Trophoblast cell (in vitro differentiated cells and primary cell): ENCODE data around the gene EVI5.
"Not testable (repeated sequence)": the region's sequence is repeated elsewhere in the genome, so short reads cannot be mapped to it uniquely, and the experiment has no call there.

Experiments used
- DNase-seq, 2 donors: peaks; one replicate each; pipeline ENCODE4 v3.0.0-alpha.2; 2016
- H2AFZ ChIP-seq: 2 replicates; pipeline ENCODE4 v1.6.1; 2013; ENCODE audit warnings: low read length, moderate library complexity, mild to moderate bottlenecking; ENCODE audit not compliant: insufficient read depth, poor library complexity
- H2AK5ac ChIP-seq: 2 replicates; pipeline ENCODE4 v1.6.1; 2013; ENCODE audit warnings: mild to moderate bottlenecking, low read length
- H2BK120ac ChIP-seq: 2 replicates; pipeline ENCODE4 v1.6.1; 2013; ENCODE audit warnings: low read length, mild to moderate bottlenecking, moderate library complexity; ENCODE audit not compliant: insufficient read depth, poor library complexity
- H2BK12ac ChIP-seq: 2 replicates; pipeline ENCODE4 v1.6.1; 2013; ENCODE audit warnings: mild to moderate bottlenecking, low read length, moderate library complexity
- H2BK5ac ChIP-seq: 2 replicates; pipeline ENCODE4 v1.6.1; 2013; ENCODE audit warnings: low read length, low read depth, moderate library complexity, mild to moderate bottlenecking; ENCODE audit not compliant: poor library complexity
- H3K14ac ChIP-seq: 2 replicates; pipeline ENCODE4 v1.6.1; 2013; ENCODE audit warnings: mild to moderate bottlenecking, low read length
- H3K18ac ChIP-seq: 2 replicates; pipeline ENCODE4 v1.6.1; 2013; ENCODE audit warnings: mild to moderate bottlenecking, low read length
- H3K23ac ChIP-seq: 2 replicates; pipeline ENCODE4 v1.6.1; 2013; ENCODE audit warnings: low read length
- H3K27ac ChIP-seq: 2 replicates; pipeline ENCODE4 v1.5.1; 2013; ENCODE audit warnings: low read depth, mild to moderate bottlenecking, inconsistent platforms, low read length, moderate library complexity
- H3K27me3 ChIP-seq: 2 replicates; pipeline ENCODE4 v1.6.1; 2013; ENCODE audit warnings: inconsistent platforms, mild to moderate bottlenecking, low read length, moderate library complexity; ENCODE audit not compliant: insufficient read depth
- H3K36me3 ChIP-seq, 2 experiments: 1 replicate in 1 of 2; 2 replicates in 1 of 2; pipeline ENCODE4 v1.6.1; 2013; ENCODE audit warnings: low read length in 2 of 2, mild to moderate bottlenecking in 2 of 2, moderate library complexity in 1 of 2; ENCODE audit not compliant: insufficient read depth in 2 of 2, control insufficient read depth in 1 of 2
- H3K4ac ChIP-seq: 2 replicates; pipeline ENCODE4 v1.6.1; 2013; ENCODE audit warnings: low read depth, mild to moderate bottlenecking, low read length, moderate library complexity
- H3K4me1 ChIP-seq, 2 experiments: 1 replicate in 1 of 2; 2 replicates in 1 of 2; pipeline ENCODE4 v1.6.1; 2013; ENCODE audit warnings: low read length in 2 of 2, mild to moderate bottlenecking in 2 of 2, moderate library complexity in 1 of 2; ENCODE audit not compliant: insufficient read depth in 2 of 2, control insufficient read depth in 1 of 2
- H3K4me2 ChIP-seq: 2 replicates; pipeline ENCODE4 v1.6.1; 2013; ENCODE audit warnings: inconsistent platforms, mild to moderate bottlenecking, low read length, moderate library complexity
- H3K4me3 ChIP-seq: 2 replicates; pipeline ENCODE4 v1.5.1; 2013; ENCODE audit warnings: mild to moderate bottlenecking, low read depth, low read length, inconsistent platforms
- H3K79me1 ChIP-seq: one replicate; pipeline ENCODE4 v1.6.1; 2013; ENCODE audit warnings: low read length
- H3K79me2 ChIP-seq: 2 replicates; pipeline ENCODE4 v1.6.1; 2013; ENCODE audit warnings: low read length, mild to moderate bottlenecking; ENCODE audit not compliant: control insufficient read depth, insufficient read depth, poor library complexity
- H3K9ac ChIP-seq: 2 replicates; pipeline ENCODE4 v1.6.1; 2013; ENCODE audit warnings: mild to moderate bottlenecking, low read length
- H3K9me3 ChIP-seq: 2 replicates; pipeline ENCODE4 v1.6.1; 2013; ENCODE audit warnings: low read depth, mild to moderate bottlenecking, control low read depth, inconsistent platforms, low read length; ENCODE audit not compliant: insufficient read depth
- H4K12ac ChIP-seq: 2 replicates; pipeline ENCODE4 v1.6.1; 2013; ENCODE audit warnings: low read depth, mild to moderate bottlenecking, low read length, moderate library complexity
- H4K8ac ChIP-seq: 2 replicates; pipeline ENCODE4 v1.6.1; 2013; ENCODE audit warnings: low read depth, mild to moderate bottlenecking, low read length, moderate library complexity
- H4K91ac ChIP-seq: one replicate; pipeline ENCODE4 v1.6.1; 2013; ENCODE audit warnings: low read depth, mild to moderate bottlenecking, low read length, moderate library complexity
- WGBS: extraction: QIAGEN DNeasy Blood & Tissue Kit; methylation state at CpG from one replicate; pipeline ENCODE4 v1.1.7; 2013; ENCODE audit warnings: missing lambda C conversion rate; ENCODE audit not compliant: insufficient read length, insufficient coverage; ENCODE audit errors: extremely low coverage; 5-methylcytosine and 5-hydroxymethylcytosine counted together

Gene EVI5

DNA sequence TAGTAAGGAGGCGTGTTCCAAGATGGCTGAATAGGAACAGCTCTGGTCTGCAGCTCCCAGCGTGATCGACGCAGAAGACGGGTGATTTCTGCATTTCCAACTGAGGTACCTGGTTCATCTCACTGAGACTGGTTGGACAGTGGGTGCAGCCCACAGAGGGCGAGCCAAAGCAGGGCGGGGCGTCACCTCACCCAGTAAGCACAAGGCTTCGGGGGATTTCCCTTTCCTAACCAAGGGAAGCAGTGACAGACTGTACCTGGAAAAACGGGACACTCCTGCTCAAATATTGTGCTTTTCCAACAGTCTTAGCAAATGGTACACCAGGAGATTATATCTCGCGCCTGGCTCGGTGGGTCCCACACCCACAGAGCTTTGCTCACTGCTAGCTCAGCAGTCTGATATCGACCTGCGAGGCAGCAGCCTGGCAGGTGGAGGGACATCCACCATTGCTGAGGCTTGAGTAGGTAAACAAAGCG, 69.4 kb downstream of the EVI5 start:
- not testable (repeated sequence) for H3K9me3 ChIP-seq, H3K4me2 ChIP-seq, H3K27ac ChIP-seq, H2AK5ac ChIP-seq, H4K8ac ChIP-seq, H3K4me3 ChIP-seq, H2BK5ac ChIP-seq, H3K14ac ChIP-seq, H4K12ac ChIP-seq, H3K4ac ChIP-seq, H2BK120ac ChIP-seq, H3K79me1 ChIP-seq, H3K27me3 ChIP-seq, DNase-seq, H2BK12ac ChIP-seq, H3K4me1 ChIP-seq, H3K79me2 ChIP-seq, H3K36me3 ChIP-seq, H3K23ac ChIP-seq, H2AFZ ChIP-seq, H3K18ac ChIP-seq, H4K91ac ChIP-seq, H3K9ac ChIP-seq
- whole genome bisulfite sequencing: no CpG with 5 or more reads among the region's 16 CpGs

DNA sequence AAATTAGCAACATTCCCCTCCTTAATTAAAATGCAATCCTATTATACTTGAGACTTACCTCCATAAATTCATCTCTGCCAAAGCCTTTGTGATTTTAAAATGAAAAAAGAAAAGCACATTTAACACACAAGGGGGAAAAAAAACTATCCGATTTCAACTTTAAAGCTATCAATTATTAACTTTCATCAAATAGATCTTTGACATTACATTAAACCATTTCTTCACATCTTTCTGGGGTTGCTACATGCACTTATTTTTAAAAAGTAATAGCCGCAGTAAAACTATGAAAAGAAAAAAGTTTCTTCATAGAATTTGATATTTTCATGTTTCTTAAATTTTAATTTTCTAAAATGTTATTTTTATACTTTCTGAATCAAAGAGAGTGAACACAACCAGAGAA, 71.0 kb downstream of the EVI5 start:
- Histone ChIP-seq H4K12ac (no peak overlapping the region), H4K91ac (no peak overlapping the region), H3K79me2 (no peaks in the 10 kb centered on the region), H4K8ac (no peak overlapping the region), H2AFZ (no peak overlapping the region), H3K9me3 (no peaks in the 10 kb centered on the region), H3K36me3 (no peaks in the 10 kb centered on the region), H3K27ac (no peak overlapping the region), H3K14ac (no peak overlapping the region), H3K9ac (no peak overlapping the region), H2BK5ac (no peak overlapping the region), H3K4me2 (no peak overlapping the region), H3K18ac (no peak overlapping the region), H2BK120ac (no peak overlapping the region), H3K4me1 (peaks cover 0 to 5% of the 10 kb centered on the region in 2 experiments), H3K27me3 (no peaks in the 10 kb centered on the region), H3K4me3 (no peak overlapping the region), H3K4ac (no peak overlapping the region), H3K23ac (no peak overlapping the region), H2BK12ac (no peak overlapping the region), H2AK5ac (no peak overlapping the region), H3K79me1 (no peaks in the 10 kb centered on the region)
- no peak for DNase-seq
- no CpG with 5 or more reads among the region's 2 CpGs for WGBS

DNA sequence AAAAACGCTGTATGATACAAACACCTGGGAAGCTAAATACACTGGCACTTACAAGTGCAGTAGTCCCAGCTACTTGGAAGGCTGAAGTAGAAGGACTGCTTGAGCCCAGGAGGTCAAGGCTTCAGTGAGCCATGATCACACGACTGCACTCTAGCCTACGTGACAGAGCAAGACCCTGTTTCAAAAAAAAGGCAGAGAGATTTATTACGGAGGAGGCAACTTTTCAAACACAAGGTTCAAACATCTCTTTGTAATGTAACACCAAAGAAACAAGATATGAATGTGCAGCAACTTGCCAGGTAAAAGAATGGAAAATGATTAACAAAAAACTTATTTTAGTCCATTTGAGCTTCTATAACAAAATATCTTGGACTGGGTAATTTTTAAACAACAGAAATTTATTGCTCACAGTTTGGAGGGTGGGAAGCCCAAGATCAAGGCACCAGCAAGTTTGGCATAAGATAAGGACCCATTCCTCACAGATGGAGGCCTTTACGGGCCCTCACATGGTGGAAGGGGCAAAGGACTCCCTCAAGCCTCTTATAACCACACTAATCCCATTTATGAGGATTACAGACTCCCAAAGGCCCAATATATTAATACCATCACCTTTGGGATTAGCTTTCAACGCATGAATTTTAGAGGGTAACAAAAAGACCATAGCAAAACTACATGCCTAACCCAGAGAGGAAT, 73.3 kb downstream of the EVI5 start:
- no CpG with 5 or more reads among the region's 6 CpGs for WGBS
- Histone ChIP-seq H2BK5ac (no peak overlapping the region), H3K14ac (no peak overlapping the region), H3K9me3 (no peaks in the 10 kb centered on the region), H3K4me2 (no peak overlapping the region), H4K91ac (peak overlapping the region; percentile 6), H2BK120ac (peak overlapping the region; percentile 33), H3K18ac (no peak overlapping the region), H3K4me3 (no peak overlapping the region), H3K4me1 (peaks cover 0 to 5% of the 10 kb centered on the region in 2 experiments), H2AK5ac (no peak overlapping the region), H3K27ac (no peak overlapping the region), H3K9ac (no peak overlapping the region), H3K4ac (no peak overlapping the region), H3K36me3 (no peaks in the 10 kb centered on the region), H2AFZ (no peak overlapping the region), H3K23ac (no peak overlapping the region), H2BK12ac (peak overlapping the region; percentile 76), H4K12ac (no peak overlapping the region), H4K8ac (no peak overlapping the region), H3K79me2 (no peaks in the 10 kb centered on the region), H3K27me3 (no peaks in the 10 kb centered on the region), H3K79me1 (no peaks in the 10 kb centered on the region)
- peak in 1 of 2 donors; percentile 4 for DNase-seq

DNA sequence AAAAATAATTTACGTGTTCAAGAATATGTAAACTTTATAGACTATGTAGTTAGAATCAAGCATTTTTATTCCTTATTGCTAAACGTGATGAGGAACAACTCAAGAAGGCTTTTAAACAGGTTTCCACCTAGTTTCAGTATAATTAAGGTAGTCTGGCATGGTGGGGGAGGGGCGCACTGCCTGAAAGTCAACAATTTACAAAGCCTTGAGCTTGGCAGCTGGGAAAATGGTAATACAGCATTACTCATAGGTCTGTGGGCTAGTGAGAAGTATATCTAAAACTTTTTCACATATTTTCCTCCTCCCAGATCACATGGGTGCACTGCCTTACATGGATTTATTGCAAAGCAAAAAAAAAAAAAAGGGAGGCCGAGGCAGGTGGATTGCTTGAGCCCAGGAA, 75.2 kb downstream of the EVI5 start:
- Histone ChIP-seq H4K91ac (no peak overlapping the region), H3K36me3 (no peaks in the 10 kb centered on the region), H2AK5ac (no peak overlapping the region), H3K4ac (no peak overlapping the region), H3K14ac (no peak overlapping the region), H2BK120ac (no peak overlapping the region), H2BK12ac (no peak overlapping the region), H3K18ac (no peak overlapping the region), H3K27me3 (no peaks in the 10 kb centered on the region), H4K12ac (no peak overlapping the region), H3K9me3 (no peaks in the 10 kb centered on the region), H2BK5ac (no peak overlapping the region), H3K79me2 (no peaks in the 10 kb centered on the region), H3K79me1 (no peaks in the 10 kb centered on the region), H2AFZ (no peak overlapping the region), H4K8ac (no peak overlapping the region), H3K4me3 (no peak overlapping the region), H3K27ac (no peak overlapping the region), H3K23ac (no peak overlapping the region), H3K9ac (no peak overlapping the region), H3K4me1 (peaks cover 0 to 5% of the 10 kb centered on the region in 2 experiments), H3K4me2 (no peak overlapping the region)
- peak; percentile 59 to 66 for DNase-seq
- WGBS: no CpG with 5 or more reads among the region's 4 CpGs
